ENCODE measurements around the gene MYO16. TPM values are rescaled to one million over a fixed set of nuclear protein-coding genes. Genes with fewer than 3 reads are reported as not detected.
A peak's percentile ranks its signal among the peaks of the same experiment; 100 is the strongest.

The MYO16 gene
- total RNA-seq, 1 donor from 2014 or later = 1.2 TPM

DNA sequence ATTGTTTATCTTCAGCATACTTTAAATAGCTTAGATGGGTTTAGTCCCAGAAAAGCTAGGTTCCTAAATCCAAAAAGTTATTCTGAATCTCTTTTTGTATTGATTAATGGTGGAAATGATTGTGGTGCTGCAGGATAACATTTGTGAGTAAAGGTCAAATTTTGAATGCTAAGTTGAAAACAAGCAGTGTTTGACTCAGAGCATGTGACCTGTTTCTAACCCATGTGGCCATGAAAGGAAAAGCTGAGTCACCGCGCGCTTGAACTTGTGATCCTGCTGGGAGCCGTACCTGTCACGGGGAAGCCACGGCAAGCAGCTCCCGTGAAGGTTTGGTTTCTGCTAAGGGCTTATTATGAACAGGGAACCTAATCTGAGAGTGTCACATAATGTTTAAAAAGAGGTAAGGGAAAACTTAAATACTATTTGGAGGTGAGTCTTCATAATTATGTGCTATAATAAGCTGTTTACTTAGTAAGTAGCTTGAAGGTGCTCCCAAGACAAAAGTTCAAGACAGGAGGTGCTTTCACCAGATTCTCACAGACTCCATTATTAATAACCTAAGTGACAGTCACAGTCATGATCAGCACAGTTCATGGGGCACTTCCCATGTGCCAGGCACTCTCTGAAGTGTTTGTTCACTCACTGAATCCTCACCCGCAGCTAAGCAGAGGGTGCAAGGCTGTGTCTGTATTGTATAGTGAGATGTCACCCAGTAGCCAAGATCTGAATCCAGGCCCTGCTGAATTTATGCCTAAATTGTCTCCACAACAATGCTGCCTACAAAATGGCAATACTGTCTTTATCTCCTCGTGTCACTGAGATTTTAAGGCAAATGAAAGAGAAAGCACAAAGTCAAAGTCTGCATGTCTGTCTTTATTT is 286.5 kb downstream of the MYO16 start:
- ATAC-seq (ENCODE audit: poor library complexity) (peak; percentile 83), DNase-seq (peak; percentile 73)
- intact Hi-C loops (cut with DNase I) = no loop called here

DNA sequence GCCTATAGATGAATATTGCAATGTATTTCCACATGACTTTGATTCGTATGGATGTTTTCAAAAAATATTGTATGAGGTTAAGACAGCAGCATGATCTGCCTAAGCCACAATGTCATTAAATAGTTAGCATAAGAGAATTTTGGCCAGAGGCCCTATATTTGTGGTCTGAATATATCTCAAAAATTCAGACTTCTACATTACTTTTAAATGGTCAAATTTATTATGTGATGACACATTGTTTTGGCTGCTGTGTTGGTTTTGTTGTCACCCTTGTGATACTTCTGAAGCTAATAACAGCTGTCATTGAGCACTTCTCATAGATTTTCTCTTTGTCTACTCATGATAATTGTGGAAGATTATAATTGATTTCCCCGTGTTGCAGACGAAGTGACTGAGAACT is 288.2 kb downstream of the MYO16 start:
- ATAC-seq (ENCODE audit: poor library complexity) = no peak
- intact Hi-C loops (cut with DNase I) = no loop called here
- DNase-seq = no peak

DNA sequence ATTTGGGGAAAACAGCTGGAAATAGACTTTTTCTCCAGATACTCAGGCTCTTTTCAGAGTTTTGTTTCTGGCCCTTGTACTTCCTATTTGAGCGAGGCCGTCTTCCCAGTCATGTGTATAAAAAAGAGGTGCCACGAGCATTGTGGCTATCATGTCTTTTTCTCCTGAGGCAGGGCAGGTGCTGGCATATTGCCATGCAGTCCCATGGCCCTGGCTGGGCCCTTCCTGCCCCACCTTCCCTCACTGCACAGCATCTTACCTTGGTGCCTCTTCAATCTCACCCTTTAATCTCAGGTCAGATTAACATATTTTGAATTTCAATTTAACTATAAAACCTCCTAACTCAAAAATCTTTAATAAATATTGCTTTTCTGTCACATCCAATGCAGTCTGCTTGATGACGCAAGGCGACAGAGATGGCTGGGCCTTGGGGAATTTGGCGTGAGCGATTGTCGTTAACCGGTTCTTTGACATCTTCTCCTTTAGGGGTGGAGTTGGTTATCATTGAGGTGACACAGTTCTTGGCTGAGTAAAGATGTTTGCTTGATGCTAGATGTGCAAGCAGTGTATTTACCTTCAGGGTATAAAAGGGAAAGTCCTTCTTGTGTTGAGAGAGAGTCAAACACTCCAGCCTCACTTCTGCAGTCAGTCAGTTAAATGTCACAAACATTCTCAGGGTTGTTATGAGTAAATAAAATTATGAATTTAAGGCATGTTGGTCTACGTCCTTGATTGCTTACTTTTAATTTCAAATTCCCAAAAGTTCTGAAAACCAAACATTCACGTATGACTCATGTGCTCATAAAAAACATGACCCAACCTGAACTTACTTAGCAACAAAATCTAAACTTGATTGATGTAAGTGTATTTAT is 289.9 kb downstream of the MYO16 start:
- DNase-seq (no peak), ATAC-seq (ENCODE audit: poor library complexity) (no peak)
- intact Hi-C loops (cut with DNase I) = no loop called here

GRCh38 chr13:108920137-108920536 is 290.7 kb downstream of the MYO16 start:
- DNase-seq = no peak

GRCh38 chr13:108921238-108921637 is 291.8 kb downstream of the MYO16 start:
- intact Hi-C loops (cut with DNase I) = no loop called here
- DNase-seq (no peak), ATAC-seq (ENCODE audit: poor library complexity) (no peak)

More at GRCh38 chr13:108920137-108920536, 290.7 kb downstream of the MYO16 start:
- intact Hi-C loops (cut with DNase I) = no loop called here
- no peak for ATAC-seq (ENCODE audit: poor library complexity)

DNA sequence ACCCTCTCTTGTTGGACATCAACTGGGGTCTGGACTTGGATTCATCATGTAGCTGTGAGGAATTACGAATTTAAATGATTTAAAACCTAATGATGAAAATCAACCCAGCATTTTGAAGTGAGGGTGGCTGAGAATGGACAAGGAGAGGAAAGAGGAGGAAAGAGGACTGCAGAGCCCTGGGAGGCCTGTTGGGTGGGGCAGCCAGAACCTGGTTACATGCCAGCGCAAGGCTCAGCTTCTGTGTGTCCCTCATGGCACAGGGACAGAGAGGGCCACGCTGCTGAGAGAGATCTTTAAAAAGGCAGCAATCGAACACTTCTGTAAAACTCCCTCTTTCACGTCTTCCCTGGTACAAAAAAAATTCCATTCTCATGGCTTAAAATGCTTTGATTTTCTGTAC is 292.7 kb downstream of the MYO16 start:
- intact Hi-C loops (cut with DNase I) = no loop called here
- DNase-seq (no peak), ATAC-seq (ENCODE audit: poor library complexity) (no peak)

DNA sequence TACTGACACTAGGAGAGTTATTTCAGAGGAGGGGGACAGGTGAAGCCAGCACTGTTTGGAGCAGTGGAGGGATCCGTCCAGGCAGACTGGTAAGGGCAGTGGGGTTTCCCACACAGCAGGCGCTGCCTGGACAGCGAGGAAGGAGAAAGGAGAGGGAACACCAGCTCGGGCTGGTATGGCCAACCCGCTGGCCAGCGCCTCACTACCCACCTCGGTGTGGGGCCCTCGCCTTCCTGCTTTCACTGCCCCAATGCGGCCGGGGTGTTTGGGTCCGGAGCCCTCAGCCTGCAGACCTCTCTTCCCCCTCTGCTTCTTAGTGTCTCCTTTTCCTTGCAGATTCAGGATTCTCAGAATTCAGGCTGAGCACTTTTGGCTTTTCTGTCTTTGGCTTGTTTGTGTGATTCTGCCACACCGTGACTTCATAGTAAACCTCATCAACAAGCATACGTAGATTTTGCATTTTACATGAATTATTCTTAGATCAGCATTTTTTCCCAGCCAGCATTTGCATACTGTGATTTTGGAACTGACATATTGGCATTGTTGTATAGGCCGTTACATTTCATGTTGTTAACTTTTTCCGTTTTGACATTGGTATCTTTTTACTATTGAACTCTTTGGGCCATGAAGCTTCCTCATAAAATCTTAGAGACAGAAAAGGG is 294.1 kb downstream of the MYO16 start:
- DNase-seq (no peak), ATAC-seq (ENCODE audit: poor library complexity) (no peak)
- intact Hi-C loops (cut with DNase I) = no loop called here

- ATAC-seq (ENCODE audit: poor library complexity) = no peak
- intact Hi-C loops (cut with DNase I) = no loop called here
- no peak for DNase-seq
Measured at GRCh38 chr13:108924134-108924533, 294.7 kb downstream of the MYO16 start.

- no peak for DNase-seq
- ATAC-seq (ENCODE audit: poor library complexity) = no peak
Measured at GRCh38 chr13:108924541-108924940, 295.1 kb downstream of the MYO16 start.

GRCh38 chr13:108925070-108925469 is 295.7 kb downstream of the MYO16 start:
- intact Hi-C loops (cut with DNase I) = no loop called here
- no peak for ATAC-seq (ENCODE audit: poor library complexity)
- no peak for DNase-seq

More at GRCh38 chr13:108924541-108924940, 295.1 kb downstream of the MYO16 start:
- intact Hi-C loops (cut with DNase I) = no loop called here

GRCh38 chr13:108926862-108927261 is 297.5 kb downstream of the MYO16 start:
- DNase-seq (no peak), ATAC-seq (ENCODE audit: poor library complexity) (peak; percentile 87)
- intact Hi-C loops (cut with DNase I) = no loop called here

- no peak for DNase-seq
- no peak for ATAC-seq (ENCODE audit: poor library complexity)
- intact Hi-C loops (cut with DNase I) = no loop called here
Measured at GRCh38 chr13:108927615-108928014, 298.2 kb downstream of the MYO16 start.

DNA sequence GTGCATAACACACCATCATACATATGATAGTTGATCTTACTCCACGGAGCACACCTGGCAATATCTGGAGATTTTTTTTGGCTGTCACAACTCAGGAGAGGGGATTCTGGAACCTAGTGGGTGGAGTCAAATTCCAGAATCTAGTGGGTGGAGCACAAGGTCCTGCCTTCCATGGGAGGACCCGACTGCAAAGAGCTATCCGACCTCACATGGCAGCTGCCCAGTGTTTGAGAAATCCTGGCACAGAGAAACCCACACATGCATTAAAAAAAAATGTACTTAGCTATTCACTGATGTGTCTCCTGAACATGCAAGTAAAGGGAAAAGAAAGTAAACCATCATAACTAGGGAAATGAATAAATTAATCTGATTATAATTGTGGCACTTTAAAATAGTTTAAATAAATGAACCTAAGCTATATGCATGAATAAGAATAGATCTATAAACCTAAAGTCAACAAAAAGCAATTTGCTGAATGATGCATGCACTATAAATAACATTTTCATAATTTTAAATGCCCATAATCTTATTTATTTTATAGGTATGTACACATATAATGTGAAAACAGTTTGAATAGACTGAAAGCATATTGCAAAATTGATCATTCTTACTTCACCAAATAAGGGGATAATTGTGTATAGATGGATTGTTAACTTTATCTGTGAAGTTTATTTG is 300.3 kb downstream of the MYO16 start:
- intact Hi-C loops (cut with DNase I) = no loop called here
- ATAC-seq (ENCODE audit: poor library complexity) = no peak
- no peak for DNase-seq

GRCh38 chr13:108932196-108932595 is 302.8 kb downstream of the MYO16 start:
- DNase-seq (no peak), ATAC-seq (ENCODE audit: poor library complexity) (no peak)
- intact Hi-C loops (cut with DNase I) = no loop called here

DNA sequence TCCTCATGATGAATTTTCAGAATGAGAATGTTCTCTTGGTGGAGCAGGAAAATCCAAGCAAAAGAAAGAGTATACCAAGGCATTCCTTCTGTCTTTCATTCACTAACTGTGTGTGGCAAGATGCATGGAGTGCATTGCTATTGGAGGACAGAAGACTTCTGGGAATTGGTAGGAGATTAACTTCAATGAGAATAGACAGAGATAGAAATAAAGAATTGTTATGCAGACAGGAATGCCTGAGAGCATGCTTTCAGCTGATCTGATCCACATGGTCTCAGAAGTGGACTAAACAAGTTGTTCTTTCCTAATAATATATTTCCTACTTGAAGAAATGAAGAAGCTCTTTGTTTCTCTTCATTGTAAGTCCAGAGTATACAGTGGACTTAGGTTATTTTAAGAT is 303.6 kb downstream of the MYO16 start:
- DNase-seq = no peak
- intact Hi-C loops (cut with DNase I) = no loop called here
- no peak for ATAC-seq (ENCODE audit: poor library complexity)

DNA sequence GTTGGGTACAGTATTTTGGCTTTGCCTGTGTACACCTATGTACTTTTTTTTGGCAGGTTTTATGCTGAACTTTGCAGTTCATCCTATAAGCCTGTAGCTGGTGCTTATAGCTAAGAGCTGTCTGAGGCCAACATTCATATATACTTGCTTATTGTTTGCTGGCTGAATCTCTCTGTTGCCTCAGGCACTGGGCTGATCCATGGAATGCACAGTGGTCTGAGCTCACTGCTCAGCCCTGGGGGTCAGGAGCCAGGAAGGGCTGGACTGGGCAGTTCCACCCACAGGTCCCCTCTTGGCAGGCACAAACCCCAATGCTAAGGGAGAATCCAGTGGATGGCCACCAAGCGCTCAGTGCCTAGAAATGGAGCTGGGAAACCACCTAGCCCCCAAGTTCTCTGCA is 308.7 kb downstream of the MYO16 start:
- intact Hi-C loops (cut with DNase I) = no loop called here
- ATAC-seq (ENCODE audit: poor library complexity) (no peak), DNase-seq (no peak)

- DNase-seq (no peak), ATAC-seq (ENCODE audit: poor library complexity) (no peak)
- intact Hi-C loops (cut with DNase I) = no loop called here
Measured at GRCh38 chr13:108940121-108940520, 310.7 kb downstream of the MYO16 start.

- intact Hi-C loops (cut with DNase I) = no loop called here
- ATAC-seq (ENCODE audit: poor library complexity) (no peak), DNase-seq (no peak)
Measured at GRCh38 chr13:108943842-108944241, 314.4 kb downstream of the MYO16 start.

GRCh38 chr13:108944760-108945159 is 315.3 kb downstream of the MYO16 start:
- ATAC-seq (ENCODE audit: poor library complexity) = no peak
- DNase-seq = no peak
- intact Hi-C loops (cut with DNase I) = no loop called here
